GM12891 (cell line): ENCODE measurements around the gene ACTA2.

Experiments used
- PAX5 ChIP-seq: IDR thresholded peaks from 2 replicates; pipeline ENCODE4 v1.6.1; 2011; ENCODE audit warnings: low read length, moderate library complexity, mild to moderate bottlenecking; ENCODE audit not compliant: insufficient read depth, severe bottlenecking
- POLR2A ChIP-seq: IDR thresholded peaks from 2 replicates; pipeline ENCODE4 v1.6.1; 2011; ENCODE audit warnings: low read depth, low read length, control low read depth
- POLR2AphosphoS5 ChIP-seq: IDR thresholded peaks from 2 replicates; pipeline ENCODE4 v1.6.1; 2011; ENCODE audit warnings: low read depth, low read length, control low read depth
- POU2F2 ChIP-seq: IDR thresholded peaks from 2 replicates; pipeline ENCODE4 v1.6.1; 2011; ENCODE audit warnings: low read depth, mild to moderate bottlenecking, control low read depth, low read length, moderate library complexity
- TAF1 ChIP-seq: IDR thresholded peaks from 2 replicates; pipeline ENCODE4 v1.6.1; 2011; ENCODE audit warnings: low read depth, low read length, control low read depth

GRCh38 chr10:88979153-88979562 is 26.6 kb upstream of the ACTA2 start:
- TF ChIP-seq POLR2A (no peak), TAF1 (no peak), POLR2AphosphoS5 (no peak), POU2F2 (no peak), PAX5 (no peak)
